Tongue (tissue), 2 donors: ENCODE results near the gene CLSTN2. TPM values are rescaled to one million over a fixed set of nuclear protein-coding genes. Genes with fewer than 3 reads are reported as not detected.
A peak's percentile ranks its signal among the peaks of the same experiment; 100 is the strongest.

ENCODE experiments used
- DNase-seq: peaks from one replicate; pipeline ENCODE4 v3.0.0-alpha.2; 2015
- total RNA-seq: library from RNA; depleted of rRNA; stranded (reverse); fragments of >200 nt; gene quantifications from one replicate; pipeline ENCODE4 v1.2.3, GENCODE V29; 2014

Gene CLSTN2
- total RNA-seq, 1 donor from 2014 or later: 20.1 TPM

DNA sequence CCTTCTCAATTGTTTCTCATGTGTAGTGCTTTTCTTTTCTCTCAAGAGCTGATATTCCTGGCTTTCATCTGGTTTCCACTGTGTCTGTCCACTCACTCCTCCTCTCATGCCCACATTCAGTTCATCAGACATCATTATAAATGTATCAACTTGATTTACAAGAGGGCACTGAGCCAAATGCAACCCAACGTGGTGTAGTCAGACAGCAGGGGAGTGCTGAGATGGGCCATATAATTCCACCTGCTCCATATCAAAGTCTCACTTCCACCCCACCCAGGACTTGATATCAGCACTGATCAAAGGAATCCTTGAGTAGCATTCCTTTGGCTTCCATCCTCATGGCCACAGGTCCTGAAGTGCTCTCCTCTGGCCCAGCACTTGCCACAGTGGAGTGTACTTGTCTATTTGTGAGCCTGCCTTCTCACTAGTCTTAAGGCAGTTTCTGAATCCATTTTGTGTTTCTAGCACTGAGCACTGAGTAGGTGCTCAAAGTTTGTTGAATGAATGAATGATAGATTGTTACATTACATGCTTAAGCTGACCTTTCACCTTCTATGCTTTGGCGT lies 252.8 kb downstream of the CLSTN2 start:
- DNase-seq: no peak

DNA sequence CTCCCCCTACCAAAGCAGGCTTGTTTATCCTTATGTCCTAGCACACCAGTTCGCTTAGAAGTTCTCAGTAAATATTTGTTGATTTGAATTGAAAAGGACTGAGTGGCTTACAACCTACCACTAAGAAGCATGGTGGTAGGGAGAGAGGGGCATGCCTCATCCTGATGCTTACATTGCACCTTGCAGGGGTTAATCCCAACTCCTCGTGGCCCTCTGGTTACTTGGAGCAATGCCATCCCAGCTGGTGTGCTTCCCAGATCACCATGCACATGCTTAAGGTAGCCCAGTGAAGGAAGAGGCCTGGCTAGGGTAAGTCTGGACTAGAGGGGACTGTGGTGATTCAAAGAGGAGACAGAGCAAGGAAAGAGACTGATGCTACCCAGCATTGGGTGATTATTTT lies 253.3 kb downstream of the CLSTN2 start:
- DNase-seq: peak; percentile 56

DNA sequence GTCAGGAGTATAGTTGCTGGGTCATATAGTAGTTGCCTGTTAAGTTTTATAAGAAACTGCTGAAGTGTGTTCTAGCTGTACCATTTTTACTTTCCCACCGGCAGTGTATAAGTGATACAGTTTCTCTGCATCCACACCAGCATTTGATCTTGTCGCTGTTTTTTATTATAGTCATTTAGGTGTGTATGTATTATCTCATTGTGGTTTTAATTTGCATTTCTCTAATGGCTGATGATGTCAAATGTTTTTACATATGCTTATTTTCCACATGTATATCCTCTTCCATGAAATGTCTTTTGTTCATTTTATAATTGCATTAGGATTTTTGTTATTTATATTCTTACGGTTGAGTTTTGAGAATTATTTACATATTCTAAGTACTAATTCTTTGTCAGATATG lies 254.3 kb downstream of the CLSTN2 start:
- DNase-seq: no peak

DNA sequence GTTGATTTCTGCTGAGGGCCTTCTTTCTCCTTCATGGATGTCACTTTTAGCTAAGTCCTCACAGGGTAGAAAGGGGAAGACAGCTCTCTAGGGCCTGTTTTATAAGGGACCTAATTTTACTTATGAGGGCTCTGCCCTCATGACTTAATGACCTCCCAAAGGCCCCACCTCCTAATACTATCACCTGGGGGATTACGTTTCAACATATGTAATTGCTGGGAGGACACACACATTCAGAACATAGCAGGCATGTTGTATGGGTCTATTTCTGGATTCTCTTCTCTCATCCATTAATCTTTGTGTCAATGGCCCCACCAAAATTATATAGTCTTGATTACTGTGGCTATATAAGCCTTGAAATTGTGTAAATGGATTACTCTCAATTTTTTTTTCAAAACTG lies 255.0 kb downstream of the CLSTN2 start:
- peak; percentile 27 for DNase-seq

DNA sequence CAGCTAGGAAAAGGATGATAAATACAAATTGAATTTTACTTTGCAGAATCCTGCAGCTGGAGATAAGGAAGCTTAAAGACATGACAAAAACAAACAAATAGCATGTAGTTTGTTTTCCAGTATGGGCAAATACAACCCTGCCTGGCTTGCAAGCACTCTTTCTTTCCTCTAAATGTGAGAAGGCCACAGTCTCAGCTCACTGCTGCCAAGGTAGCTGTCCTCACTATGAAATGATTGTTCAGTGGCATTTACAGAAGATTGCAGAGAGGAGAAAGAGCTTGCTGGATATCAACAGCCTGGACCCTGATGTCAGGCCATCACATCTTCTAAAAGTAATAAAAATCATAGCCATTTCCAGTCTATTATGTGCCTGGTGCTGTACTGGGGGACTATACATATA lies 262.0 kb downstream of the CLSTN2 start:
- DNase-seq: no peak

DNA sequence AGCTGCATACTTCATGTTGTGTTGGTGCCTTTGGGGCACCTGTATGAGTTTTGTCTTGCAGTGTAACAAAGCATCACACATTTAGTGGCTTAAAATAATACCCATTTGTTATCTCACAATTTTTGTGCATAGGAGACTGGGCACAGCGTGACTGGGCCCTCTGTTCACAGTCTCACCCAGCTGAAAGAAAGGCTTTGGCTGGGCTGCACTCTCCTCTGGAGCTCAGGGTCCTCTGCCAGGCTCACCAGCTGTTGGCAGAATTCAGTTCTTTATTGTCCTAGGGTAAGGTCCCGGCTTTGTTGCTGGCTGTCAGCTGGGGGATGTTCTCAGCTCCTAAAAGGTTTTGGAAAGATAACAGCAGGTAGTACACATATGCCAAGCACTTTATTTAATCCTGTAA lies 263.3 kb downstream of the CLSTN2 start:
- DNase-seq: peak; percentile 77

DNA sequence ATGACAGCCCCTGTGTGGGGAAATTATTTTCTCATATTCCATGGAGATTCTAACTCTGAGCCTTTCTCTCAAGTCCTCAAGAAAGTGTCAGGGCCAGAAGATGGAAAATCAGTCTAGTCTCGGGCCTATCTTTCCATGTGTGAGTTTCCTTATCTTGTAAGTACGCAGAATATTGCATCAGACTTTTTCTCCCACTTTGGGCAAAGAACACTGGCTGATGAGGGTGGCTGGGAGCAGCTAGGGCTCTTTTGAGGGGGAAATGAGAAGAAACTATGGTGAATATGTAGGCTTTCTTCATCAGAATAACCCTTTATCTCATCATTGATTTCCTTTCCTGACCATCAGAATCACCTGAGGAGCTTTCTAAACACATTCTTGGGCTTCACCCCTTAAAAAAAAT lies 264.0 kb downstream of the CLSTN2 start:
- DNase-seq: no peak

DNA sequence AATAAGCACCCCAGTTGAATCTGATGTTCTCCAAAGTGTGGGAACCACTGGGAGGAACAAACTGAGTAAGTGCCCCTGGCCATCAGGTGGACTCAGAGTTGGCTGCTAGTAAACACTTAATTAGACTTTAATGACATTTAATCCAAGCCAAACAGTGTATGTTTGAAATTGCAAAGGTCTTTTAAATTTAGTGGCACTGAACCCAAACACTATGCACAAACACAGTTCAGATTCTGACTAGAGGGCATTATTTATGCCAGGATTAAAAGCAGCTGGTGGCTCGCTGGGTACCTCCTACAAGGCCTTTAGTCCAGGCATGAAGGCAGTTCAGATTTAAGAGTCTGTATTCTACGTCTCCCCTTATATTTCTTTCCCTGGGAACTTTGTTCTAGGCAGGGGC lies 264.8 kb downstream of the CLSTN2 start:
- DNase-seq: no peak

DNA sequence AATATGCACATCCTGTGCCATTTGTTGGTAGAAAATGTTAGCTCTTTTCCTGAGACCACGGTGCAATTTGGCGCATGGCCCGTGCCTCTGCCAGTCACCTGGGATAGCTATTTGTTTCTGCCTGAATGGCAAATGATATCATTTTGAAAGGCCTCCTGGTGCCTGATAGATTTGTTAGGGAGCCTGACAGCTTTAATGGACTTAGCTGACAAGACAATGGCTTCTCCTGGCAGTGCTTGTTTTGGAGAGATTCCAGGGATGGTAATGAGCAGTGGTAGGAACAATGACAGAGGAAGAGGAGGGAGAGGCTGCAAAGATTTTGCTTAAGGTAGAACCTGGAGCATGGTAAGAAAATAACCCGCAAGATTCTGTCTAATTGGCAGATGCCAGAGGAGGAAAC lies 268.5 kb downstream of the CLSTN2 start:
- no peak for DNase-seq

DNA sequence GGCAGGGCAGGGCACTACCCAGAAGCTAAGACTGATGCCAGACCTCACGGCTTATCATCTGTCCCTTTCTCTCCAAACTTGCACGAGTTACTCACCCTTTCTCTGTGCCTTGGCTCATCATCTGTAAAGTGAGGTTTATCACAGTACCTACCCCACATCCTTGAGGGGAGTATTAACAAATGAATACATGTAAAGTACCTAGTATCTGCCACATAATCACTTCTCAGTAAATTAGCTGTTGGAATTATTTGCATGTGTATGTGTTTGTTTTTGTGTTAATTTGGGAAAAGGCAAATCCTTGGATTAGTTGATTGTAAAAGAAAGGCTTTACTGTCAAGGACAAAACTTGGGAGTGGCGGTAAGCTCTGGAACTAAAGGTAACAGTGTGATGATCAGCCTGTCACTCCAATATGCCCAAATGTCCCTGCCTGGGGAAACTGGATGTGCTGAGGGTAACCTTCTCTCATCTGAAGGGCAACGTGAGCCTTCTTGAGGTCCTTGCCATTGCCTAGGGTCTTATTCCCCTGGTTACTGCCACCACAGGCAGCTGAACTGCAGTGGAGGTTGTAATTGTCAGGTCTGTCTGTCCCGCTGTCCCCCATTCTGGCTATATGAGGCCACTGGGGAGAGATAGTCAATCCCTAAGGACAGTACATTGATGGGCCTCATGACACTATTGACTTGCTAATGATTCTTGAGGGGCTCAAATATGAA lies 269.4 kb downstream of the CLSTN2 start:
- DNase-seq: no peak

DNA sequence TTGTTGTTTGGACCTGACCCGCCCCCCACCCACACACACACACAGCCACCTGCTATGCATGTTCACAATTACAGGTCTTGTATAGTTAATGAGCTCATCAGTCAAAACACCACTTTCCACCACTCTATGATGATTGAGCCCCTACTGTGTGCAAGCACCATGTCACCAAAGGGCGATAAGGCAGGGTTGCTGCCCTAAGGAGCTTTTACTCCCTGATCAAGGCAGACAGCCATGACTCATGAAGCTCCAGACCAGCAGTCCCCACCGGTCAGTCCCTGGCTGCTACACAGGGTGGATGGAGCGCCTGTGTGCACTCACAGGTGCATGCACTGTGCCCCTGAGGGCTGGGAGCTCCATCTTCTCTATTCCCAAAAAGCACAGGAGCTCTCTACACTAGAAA lies 270.6 kb downstream of the CLSTN2 start:
- DNase-seq: no peak

DNA sequence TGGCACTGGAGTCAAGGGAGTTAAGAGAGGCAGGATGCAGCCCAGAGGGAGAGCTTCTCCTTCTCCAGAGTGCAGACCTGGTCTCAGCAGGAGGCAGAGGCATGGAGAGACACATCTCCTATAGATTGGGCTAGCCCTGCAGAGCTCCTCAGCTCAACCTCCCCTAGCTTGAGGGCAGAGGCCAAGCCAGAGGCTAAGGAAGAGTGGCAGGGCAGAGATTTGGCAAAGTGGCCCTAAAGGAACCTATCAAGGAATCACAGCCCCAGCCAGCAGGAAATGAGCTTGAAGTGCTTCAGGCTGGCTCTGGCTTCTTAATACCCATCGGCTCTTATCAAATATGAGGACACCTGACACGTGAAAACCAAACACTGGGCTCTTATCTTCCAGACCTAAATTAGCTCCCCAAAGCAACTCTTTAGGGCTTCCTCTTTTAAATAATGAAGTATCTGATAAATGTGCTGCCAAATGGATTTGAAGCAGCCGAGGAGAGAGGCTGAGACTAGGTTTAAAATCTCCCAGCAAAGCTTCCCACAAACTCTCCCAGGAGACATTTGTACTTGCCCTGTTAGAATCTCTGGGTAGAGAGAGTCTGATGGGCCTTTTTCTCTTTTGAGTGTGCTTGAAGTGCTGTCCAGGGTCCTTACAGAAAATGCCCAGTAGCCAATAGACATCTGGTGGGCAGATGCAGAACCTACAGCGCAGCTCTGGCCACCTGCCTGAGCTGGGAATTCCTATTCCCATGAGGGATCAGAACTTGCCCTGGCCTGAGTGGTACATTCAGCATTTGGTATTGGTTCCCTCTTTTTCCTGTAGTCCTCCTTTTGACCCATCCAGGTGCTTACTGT lies 271.4 kb downstream of the CLSTN2 start:
- peak; percentile 76 for DNase-seq

DNA sequence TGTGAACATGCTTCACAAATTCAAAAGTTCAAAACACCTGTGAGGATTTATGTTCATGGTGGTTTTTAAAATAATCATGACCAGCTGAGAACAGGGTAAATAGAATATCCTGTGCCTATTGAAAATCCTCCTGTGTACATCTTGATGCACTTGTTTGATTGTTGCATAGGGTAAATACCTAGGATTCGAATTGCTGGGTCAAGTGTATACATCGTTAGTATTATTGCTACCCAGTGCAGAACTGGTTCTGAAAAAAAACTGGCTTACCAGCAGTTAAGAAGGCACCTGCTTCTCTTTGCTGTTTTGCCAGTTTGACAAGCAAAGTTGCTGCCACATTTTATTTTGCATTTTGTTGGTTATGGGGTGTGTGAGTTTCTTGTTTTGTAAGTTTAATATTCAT lies 272.6 kb downstream of the CLSTN2 start:
- DNase-seq: no peak

DNA sequence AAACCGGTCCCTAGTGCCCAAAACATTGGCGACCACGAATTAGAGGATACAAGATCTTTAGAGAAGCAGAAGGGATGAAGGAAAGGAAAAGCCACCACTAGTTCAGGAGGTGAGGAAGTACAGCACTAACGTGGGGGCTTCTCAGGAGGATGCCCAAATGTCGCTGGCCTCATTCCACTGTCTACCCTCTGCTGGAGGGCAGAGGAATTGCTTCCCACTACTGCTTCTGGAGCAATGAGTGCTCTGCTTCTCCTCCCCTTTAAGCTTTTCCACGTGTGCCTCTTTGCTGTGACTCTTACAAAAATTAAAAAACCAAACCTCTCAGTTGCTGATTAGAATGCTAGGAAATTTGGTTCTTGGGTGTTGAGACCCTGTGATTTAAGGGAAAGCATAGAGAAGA lies 281.3 kb downstream of the CLSTN2 start:
- DNase-seq: no peak

DNA sequence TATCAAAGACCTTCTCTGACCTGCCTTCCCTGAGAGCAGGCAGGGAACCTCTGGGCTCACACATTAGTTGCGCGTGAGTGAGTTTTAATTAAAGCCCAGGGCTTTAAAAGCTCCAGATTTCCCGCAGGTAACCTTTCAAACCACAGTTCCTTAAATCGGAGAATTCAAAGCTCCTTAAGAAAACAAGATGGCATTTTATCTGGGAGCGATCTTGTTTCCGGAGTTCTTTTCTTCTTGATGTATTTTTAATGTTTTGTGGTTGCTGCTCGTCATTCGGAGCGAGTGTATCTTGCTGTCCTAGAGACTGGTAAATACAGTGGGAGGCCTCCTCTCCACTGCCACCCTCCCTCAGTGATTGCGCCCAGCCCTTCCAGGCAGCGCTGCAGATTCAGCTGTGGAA lies 284.3 kb downstream of the CLSTN2 start:
- no peak for DNase-seq

DNA sequence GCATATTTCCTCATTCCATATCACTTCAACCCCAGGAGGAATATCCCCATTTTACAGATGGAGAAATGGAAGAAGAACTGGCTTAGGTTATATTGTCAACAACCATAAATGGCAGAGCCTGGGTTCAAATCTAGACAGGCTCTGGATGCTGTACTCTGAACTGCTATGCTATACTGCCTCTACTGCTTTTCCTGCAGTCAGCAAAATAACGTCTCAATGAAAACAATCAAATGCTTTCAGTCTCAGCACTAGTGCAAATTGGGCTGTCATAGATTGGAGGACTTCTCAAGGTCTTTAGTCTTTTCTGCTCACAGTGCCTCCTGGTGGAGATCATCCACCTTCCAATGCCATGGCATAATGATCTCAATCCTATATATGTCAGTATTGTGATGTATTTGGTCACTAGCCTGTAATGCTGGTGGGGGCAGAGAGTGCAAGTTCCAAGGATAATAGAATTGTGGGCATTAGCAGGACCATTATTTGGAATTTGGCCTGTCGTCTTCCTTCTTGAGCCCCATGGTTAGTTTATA lies 285.0 kb downstream of the CLSTN2 start:
- no peak for DNase-seq

DNA sequence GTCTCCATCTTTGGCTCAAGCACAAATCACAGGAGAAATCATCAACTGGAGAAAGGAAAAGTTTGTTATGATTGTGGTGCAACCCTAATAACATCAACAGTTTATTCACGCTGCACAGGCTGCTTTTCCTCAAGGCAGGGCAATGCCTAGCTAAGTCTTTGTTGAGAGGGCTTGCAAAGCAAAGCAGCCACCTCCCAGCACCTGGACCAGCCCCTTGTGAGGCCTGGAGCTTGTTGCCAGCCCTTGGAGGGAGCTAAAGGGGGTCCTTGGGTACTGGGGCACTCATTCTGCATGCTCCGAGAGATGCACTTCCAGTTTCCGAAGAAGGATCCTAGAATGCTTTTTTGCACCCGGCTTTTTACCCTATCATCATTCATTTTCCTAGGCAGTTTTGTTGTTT lies 288.2 kb downstream of the CLSTN2 start:
- no peak for DNase-seq

DNA sequence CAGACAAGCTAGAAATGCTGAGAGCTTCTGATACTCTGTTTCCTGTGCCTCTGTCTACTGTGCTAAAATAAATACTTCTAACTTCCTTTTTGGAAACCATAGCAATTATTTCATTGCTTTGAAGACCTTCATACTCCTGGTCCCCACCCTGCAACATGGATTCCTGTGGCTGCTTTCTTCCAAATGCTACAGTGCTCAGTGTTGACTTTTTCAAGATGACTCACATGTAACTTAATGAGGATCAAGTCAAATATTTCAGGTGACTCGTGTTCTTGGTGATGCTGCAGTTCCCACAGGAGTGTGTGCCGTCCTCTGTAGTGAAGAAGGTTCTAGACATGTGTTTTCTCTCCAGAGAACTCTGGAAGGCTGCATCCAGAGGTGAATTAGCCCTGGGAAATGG lies 288.6 kb downstream of the CLSTN2 start:
- no peak for DNase-seq

DNA sequence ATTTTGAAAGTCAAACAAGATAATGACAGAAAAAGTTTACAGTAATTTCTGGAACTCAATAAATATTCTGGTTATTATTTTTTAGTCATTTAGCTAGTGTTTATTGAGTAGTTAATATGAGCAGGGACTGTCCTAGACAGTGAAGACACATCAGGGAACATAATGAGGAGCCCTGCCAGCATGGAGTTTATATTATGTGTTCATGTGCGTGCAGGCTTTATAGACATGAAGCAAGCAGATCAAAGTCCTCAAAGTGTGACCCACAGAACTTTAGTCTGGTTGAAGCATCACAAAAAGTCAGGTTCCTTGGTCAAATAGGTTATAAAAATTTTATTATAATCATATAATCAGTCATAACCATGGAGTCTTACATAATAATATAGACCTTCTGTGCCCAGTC lies 289.3 kb downstream of the CLSTN2 start:
- no peak for DNase-seq

DNA sequence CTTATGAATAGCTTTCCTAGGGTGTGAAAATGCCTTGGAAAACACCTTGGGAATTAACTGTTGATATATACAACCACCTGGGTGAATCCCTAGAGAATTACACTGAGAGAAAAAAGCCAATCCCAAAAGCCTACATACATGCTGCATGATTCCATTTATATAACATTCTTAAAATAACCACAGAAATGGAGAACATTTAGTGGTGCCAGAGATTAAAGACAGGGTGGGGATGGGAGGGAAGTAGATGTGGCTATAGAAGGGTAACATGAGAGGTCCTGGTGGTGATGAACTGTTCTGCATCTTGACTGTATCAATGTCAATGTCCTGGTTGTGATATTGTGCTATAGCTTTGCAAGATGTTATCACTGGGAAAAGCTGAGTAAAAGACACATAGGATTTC lies 291.0 kb downstream of the CLSTN2 start:
- no peak for DNase-seq

DNA sequence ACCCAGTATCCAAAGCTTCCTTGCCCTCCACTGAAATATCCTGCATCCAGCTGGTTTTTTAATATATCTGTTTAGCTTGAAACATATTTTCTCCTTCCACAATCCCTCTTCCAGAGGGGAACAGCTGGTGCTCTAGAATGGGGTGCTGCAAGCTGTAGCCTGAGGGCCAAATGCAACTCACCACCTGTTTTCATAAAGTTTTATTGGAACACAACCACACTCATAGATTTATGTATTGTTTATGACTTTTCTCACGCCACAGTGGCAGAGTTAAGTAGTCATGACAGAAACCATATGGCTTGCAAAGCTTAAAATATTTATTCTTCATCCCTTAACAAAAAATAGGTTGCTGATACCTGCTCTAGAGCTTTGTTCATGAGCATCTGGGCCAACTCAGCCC lies 298.7 kb downstream of the CLSTN2 start:
- peak; percentile 41 for DNase-seq

DNA sequence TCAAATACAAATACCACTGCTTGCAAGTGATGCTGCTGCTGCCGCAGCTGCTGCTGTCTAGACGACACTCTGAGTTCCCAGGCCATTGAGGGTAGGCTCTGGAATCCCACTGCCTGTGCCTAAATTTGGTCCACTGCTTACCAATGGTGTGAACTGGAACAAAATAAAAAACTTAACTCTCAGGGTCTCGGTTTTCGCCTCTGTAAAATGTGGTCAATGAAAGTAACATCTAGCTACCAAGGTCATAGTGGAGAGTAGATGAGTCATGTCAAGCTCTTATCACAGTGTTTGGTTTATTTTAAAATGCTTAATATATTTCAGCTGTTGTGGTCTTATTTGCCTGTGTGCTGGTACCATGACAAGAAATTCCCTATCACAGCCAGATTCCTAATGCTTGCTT lies 299.3 kb downstream of the CLSTN2 start:
- DNase-seq: no peak

DNA sequence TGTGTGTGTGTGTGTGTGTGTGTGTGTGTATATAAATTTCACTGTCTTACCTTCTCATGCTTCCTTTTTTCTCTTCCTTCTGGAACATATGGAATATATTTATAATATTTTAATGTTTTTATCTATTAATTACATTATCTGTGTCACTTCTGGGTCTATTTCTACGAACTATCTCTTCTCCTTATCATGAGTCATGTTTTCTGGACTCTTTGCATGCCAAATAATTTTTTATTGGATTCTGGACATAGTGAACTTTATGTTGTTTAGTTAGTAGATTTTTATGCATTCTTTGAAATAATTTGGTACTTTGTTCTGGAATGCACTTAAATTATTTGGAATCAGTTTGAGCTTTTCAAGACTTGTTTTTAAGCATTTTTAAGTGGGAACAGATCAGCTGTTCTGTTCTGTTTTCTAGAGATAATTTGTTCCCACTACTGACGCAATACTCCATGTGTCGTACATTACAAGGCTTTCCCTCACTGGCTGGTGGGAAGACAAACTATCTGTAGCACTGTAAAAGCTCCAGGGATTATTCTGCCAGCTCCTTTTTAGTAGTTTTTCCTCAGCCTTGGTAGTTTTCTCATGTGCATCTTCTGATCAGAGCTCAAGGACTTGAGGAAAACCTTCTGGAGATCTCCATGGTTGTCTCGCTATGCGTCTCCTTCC lies 302.0 kb downstream of the CLSTN2 start:
- no peak for DNase-seq
